Ishikawa (cell line): ENCODE measurements around the gene MAP3K10.

ENCODE experiments used
- EP300 ChIP-seq: IDR thresholded peaks from 2 replicates; pipeline ENCODE4 v1.6.1; 2012; ENCODE audit warnings: borderline replicate concordance
- TAF1 ChIP-seq: IDR thresholded peaks from 2 replicates; pipeline ENCODE4 v1.6.1; 2012; ENCODE audit warnings: low read depth, mild to moderate bottlenecking
- TEAD4 ChIP-seq: IDR thresholded peaks from 2 replicates; pipeline ENCODE4 v1.6.1; 2012
- YY1 ChIP-seq: IDR thresholded peaks from 2 replicates; pipeline ENCODE4 v1.6.1; 2012; ENCODE audit warnings: low read depth

GRCh38 chr19:40247735-40248262 lies 56.6 kb downstream of the MAP3K10 start:
- no peak for TF ChIP-seq TEAD4
- TF ChIP-seq EP300 = no peak
- TF ChIP-seq YY1 = no peak
- no peak for TF ChIP-seq TAF1
